ENCODE data around the gene ZBTB32.

DNA sequence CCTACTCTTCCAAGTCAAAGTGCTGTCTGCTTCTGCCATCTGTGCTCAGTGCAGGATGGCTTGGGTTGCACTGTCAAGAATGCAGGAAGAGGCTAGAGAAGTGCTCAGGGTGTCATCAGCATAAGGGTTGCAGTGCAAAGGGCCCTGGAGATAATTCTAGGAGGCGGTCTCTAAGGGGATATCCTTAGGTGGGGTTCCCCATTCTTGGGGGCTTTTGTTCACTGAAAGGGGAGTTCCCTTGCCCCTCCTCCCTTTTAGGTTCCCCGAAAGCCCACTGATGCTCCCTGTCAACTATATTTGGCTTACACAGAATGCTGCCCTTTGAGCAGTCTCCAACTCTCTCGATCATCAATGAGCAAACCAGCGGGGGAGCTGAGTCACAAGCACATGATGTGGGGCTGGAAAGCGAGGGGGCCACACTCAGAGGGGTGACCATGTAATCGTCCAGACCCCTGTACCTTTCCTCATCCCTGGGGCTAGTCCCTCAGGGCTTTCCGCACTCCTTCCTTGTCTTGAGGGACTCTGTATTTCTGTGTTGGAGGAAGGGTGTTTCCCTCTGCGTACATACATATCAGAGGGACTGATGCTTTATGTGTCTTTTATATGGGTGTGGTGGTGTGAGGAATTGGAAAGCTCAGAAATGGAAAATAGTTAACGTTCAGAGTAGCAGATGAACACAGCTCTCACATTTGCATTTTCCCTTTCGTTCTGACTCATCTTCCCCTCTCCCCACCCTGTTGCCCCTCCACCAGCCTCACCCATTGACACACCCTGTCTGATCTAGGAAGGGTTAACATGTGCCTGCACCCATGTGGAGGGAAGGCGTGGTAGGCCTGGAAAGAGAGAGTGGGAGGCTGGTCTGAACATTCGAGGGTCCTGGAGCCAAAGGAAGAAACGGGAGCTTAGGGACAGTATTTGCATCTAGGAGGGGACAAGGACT is 6.7 kb downstream of the ZBTB32 start:
- no peak for TF ChIP-seq POLR2A (IDR thresholded peaks at IDR 0.05; ENCODE audit: low read length)
- TF ChIP-seq GATA1 (IDR thresholded peaks at IDR 0.05; ENCODE audit: low read depth, low read length), result no peak
